Neutrophil (primary cell): ENCODE results near the gene ITGA7.

Source experiments
- H3K27ac ChIP-seq: fragments of 200-600 bp; sonication (generic); 2 replicates; pipeline ENCODE4 v1.5.1; 2016; ENCODE audit warnings: mild to moderate bottlenecking, moderate library complexity
- H3K27me3 ChIP-seq: fragments of 200-600 bp; sonication (generic); 2 replicates; pipeline ENCODE4 v1.6.0; 2016; ENCODE audit warnings: mild to moderate bottlenecking
- H3K36me3 ChIP-seq: fragments of 200-600 bp; sonication (generic); 2 replicates; pipeline ENCODE4 v1.5.1; 2017
- H3K4me1 ChIP-seq, 2 experiments: fragments of 200-600 bp in 1 of 2; sonication (generic) in 1 of 2; 1 replicate in 1 of 2; 2 replicates in 1 of 2; pipeline versions ENCODE4 v1.5.1 to v1.6.1; 2013 to 2016; ENCODE audit warnings: low read depth in 1 of 2, low read length in 1 of 2, mild to moderate bottlenecking in 1 of 2, moderate library complexity in 1 of 2; ENCODE audit not compliant: control insufficient read depth in 1 of 2, insufficient read depth in 1 of 2
- H3K4me3 ChIP-seq, 2 experiments: fragments of 200-600 bp in 1 of 2; sonication (generic) in 1 of 2; 1 replicate in 1 of 2; 2 replicates in 1 of 2; pipeline ENCODE4 v1.5.1; 2013 to 2016; ENCODE audit warnings: low read depth in 1 of 2, low read length in 1 of 2, mild to moderate bottlenecking in 1 of 2, moderate library complexity in 1 of 2
- H3K9me3 ChIP-seq: fragments of 200-600 bp; sonication (generic); 2 replicates; pipeline ENCODE4 v1.5.1; 2016
- TF ChIP-seq, protein P1 (sequence below): fragments of 200-600 bp; sonication (generic); IDR thresholded peaks from 2 replicates; pipeline ENCODE4 v1.5.1; 2016; ENCODE audit warnings: antibody characterized with exemption

Gene ITGA7

DNA sequence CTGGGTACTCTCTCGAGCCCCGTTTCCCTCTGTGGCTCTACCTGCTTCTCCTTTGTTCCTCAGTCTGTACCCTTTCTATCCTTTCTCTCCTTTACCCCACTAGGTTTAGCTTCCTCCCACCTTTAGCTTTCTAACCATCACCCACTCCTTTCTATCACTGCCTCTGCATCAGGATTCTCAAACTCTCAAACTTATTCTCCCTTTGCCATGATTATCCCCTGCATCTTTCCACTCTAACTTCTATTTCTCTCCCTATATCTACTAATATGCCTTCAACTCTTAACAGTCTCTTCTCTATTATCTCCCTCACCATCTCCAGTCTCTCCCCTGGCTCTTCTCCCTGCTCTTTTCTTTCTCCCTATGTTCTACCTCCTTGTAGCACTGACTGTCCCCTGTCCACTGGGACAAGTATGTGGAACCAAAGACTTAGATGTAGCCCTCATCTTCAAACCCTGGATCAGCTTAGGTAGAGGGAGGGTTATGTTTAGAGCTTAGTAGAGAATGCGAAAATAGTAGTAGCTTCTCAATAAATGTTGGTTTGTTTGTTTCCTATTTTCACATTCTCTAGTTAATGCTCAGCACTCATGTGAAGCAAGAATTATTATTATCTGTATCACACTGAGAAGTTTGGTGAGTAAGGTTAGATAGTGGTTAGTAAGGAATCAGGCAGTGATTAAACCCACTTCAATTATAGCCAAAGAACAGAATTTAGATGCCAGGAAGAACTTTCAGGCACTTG is 38.6 kb upstream of the ITGA7 start:
- TF ChIP-seq, protein P1, sequence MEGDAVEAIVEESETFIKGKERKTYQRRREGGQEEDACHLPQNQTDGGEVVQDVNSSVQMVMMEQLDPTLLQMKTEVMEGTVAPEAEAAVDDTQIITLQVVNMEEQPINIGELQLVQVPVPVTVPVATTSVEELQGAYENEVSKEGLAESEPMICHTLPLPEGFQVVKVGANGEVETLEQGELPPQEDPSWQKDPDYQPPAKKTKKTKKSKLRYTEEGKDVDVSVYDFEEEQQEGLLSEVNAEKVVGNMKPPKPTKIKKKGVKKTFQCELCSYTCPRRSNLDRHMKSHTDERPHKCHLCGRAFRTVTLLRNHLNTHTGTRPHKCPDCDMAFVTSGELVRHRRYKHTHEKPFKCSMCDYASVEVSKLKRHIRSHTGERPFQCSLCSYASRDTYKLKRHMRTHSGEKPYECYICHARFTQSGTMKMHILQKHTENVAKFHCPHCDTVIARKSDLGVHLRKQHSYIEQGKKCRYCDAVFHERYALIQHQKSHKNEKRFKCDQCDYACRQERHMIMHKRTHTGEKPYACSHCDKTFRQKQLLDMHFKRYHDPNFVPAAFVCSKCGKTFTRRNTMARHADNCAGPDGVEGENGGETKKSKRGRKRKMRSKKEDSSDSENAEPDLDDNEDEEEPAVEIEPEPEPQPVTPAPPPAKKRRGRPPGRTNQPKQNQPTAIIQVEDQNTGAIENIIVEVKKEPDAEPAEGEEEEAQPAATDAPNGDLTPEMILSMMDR: no peak
- H3K36me3 ChIP-seq: peaks cover 12% of the 10 kb centered on the region
- H3K27ac ChIP-seq: no peak overlapping the region
- no peak overlapping the region for H3K4me3 ChIP-seq
- no peaks in the 10 kb centered on the region for H3K9me3 ChIP-seq
- H3K4me1 ChIP-seq: peaks cover 14 to 15% of the 10 kb centered on the region in 2 experiments
- peaks cover 57% of the 10 kb centered on the region for H3K27me3 ChIP-seq

DNA sequence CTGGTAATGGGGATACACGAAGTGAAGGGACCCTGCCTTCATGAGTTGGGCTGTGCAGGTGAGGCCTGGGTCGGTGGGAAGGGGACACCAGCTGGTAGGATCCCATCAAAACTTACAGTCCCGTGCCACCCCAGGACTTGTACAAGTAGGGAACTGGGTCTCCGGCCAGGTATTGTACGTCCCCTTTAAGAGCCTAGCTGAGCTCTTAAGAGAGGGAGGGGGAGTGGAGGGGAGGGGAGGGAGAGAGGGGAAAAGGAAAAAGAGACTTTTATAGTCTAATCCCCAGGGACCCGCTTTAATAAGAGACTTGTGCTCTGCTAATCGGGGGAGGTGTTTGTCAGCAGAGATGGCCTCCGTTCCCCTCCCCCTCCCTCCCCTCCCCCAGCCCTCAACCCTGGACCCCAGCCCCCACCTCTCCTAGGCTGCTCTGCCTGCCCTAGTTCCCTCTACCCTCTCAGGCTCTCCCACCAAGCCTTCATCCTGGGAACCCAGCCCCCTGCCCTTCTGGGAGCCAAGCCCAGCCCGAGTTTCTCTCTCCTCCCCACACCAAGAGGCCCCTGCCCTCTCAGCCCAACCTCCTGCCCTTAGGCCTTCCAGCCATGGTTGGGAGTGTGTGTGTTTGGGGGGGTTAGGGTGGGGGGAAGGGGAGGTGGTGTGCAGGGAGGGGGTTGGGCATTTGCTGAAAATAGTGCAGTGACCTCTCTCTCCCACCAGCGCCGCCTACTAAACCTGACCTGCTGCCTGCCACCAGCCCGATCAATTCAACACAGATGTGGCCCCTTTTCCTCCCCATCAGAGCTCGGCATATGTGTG is 37.9 kb upstream of the ITGA7 start:
- TF ChIP-seq, protein P1: no peak
- Histone ChIP-seq H3K9me3 (no peaks in the 10 kb centered on the region), H3K4me3 (no peak overlapping the region), H3K27me3 (peaks cover 63% of the 10 kb centered on the region), H3K4me1 (peaks cover 14 to 15% of the 10 kb centered on the region in 2 experiments), H3K36me3 (peaks cover 7% of the 10 kb centered on the region), H3K27ac (no peak overlapping the region)

GRCh38 chr12:55744340-55745030 is 36.8 kb upstream of the ITGA7 start:
- H3K27ac ChIP-seq: no peak overlapping the region
- H3K4me1 ChIP-seq: peaks cover 14 to 15% of the 10 kb centered on the region in 2 experiments
- H3K9me3 ChIP-seq: no peaks in the 10 kb centered on the region
- peaks cover 63% of the 10 kb centered on the region for H3K27me3 ChIP-seq
- peak overlapping the region in 1 of 2 experiments; percentile 54 for H3K4me3 ChIP-seq
- peaks cover 6% of the 10 kb centered on the region for H3K36me3 ChIP-seq
- TF ChIP-seq, protein P1: no peak

DNA sequence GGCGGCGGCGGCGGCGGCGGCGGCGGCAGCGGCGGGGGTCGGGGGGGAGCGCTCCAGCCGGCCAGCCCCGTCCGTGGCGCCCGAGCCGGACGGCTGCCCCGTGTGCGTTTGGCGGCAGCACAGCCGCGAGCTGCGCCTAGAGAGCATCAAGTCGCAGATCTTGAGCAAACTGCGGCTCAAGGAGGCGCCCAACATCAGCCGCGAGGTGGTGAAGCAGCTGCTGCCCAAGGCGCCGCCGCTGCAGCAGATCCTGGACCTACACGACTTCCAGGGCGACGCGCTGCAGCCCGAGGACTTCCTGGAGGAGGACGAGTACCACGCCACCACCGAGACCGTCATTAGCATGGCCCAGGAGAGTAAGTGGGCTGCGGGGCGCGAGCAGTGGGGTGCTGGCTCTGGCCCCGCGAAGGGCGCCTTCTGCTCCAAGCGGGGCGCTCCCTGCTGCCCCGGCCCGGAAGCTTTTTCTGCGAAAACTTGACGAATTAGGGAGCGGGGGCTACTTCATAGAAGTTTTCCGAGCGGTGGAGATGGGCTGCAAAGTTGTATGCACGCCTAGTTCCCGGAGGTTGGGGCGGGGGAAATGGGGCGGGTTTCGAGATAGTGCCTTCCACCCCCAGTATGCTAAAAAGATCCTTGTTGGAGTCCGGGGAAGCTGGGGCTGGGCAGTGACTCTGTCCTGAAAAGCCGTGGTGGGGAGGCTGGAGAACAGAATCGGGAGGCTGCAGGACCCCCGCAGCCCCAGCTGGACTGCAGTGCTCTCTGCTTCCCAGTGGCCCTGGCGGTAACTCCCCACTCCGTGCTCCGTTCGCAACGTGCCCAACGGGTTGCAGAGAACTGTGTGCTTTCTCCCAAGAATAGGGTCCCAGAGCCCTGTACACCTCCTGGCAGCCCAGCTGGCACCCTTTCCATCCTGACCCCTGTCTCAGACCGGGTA is 36.0 kb upstream of the ITGA7 start:
- Histone ChIP-seq H3K27me3 (peaks cover 63% of the 10 kb centered on the region), H3K4me1 (peaks cover 15 to 17% of the 10 kb centered on the region in 2 experiments), H3K4me3 (peak overlapping the region; percentile 43 to 54), H3K9me3 (no peaks in the 10 kb centered on the region), H3K36me3 (peaks cover 3% of the 10 kb centered on the region), H3K27ac (no peak overlapping the region)
- TF ChIP-seq, protein P1: no peak
